Activated T-cell treated with anti-CD3 and anti-CD28 coated beads for 48 hours (primary cell): ENCODE measurements around the gene PPP4R2.

Source experiments
- DNase-seq: peaks from one replicate; pipeline ENCODE4 v3.0.0-alpha.2; 2020; ENCODE audit warnings: low read depth

The PPP4R2 gene

DNA sequence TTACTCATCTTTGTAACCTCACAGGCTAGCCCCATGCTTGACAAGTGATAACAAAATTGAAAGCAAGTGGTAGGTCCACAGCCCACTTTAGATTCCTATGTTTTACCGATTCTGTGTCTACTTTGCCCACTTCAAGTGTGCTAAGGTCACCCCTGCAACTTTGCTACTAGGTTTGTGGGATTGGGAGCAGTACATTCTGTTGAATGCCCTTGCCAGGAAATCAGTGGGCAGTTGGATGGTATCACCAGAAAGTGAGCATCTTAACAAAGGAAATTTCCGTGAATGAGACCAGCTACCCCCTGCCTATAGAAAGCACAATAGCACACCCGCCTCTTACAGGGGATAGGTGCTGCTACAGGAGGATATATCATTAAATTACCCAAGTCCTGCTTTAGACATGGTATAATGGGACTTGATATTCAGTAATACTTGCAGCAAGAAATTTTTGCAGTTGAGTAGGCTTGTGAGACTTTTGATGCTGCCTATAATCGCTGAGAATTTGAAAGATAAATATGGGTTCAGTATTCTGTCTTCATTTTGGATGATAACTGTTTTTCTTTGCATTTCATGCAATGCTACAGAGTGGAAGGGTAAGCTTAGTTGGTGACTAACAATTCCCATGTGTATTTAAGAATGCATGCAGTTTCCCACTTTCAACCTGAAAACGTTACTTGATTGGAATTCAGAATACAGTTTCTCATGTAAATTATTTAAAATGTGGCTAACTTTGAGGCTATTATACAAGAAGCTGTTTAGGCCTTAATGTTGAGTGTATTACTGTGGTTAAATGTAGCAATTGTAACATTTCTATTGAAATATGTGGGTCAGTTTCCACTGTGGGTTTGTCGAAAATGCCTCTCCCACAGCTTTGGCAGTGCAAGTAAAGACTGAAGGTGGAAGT is 74.3 kb downstream of the PPP4R2 start:
- no peak for DNase-seq

DNA sequence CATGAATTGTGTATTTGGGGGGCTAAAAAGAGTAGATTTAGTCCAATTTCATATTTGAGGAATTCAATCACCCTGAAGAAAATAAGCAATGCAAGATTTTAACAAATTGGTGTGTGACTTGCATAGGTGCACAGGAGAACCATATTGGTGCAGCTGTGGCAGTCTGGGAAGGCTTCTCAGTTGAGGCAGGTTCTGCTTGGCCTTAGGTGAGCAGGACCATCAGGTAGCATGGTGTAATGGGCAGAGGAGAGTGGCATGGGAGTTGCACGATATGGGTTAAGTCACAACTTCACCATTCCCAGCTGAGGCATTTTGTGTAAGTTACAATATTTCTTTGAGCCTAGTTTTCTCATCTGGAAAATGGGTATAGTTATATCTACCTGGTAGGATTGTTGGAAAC is 75.3 kb downstream of the PPP4R2 start:
- DNase-seq = no peak

DNA sequence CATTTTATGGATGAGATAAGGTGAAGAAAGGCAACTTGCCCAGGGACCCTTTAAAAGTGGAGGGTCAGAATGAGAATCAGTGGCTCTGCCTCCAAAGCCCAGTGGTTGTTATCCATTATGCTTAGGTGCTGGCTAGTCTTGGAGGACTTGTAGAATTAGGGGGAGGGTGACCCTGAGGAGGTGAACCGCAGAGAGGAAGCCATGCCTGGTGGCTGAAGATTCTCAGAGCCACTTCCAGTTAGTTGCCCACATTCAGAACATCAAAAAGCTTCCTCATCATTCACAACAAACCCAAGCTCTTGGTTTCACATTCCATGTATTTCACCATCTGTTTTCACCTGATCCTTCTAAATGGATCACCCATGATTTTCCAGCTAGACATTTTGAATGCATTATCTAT is 76.0 kb downstream of the PPP4R2 start:
- DNase-seq = no peak

DNA sequence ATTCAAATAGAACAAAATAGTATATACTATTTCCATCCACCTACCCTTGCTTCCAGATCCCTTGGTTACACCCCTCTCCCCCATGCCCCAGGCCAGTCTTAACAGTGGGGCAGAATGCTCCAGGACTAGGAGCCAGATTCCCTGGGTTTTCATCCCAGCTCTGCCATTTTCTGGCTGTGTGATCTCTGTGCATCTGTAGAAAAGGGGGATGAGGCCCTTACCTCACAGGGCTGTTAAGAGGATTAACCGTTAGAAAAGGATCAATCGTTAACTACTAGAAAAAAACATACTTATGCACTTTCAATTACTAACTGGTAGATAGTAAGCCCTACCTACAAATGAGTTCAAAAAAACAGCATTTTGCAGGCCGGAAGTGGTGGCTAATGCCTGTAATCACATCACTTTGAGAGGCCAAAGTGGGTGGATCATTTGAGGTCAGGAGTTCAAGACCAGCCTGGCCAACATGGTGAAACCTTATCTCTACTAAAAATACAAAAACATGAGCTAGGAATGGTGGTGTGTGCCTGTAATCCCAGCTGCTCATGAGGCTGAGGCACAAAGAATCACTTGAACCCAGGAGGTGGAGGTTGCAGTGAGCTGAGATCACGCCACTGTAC is 76.6 kb downstream of the PPP4R2 start:
- DNase-seq = no peak

DNA sequence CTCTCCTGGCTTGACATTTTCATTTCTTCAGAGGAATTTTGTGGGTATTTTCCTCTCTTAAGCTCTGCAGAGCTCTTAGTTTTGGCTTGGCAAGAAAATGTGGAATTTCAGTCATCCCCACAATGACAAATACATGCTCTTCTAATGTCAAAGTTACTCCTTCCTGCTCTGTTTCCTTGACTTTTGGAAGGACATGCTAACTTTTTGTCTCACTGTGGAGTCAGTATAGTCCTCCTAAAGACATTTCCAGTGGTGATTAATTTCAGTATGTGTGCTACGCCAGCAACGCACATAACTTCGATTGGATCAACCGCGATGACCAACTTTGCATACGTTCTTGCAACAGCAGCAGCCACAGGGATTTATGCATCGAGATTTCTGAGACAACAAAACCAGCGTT is 78.2 kb downstream of the PPP4R2 start:
- DNase-seq = no peak

DNA sequence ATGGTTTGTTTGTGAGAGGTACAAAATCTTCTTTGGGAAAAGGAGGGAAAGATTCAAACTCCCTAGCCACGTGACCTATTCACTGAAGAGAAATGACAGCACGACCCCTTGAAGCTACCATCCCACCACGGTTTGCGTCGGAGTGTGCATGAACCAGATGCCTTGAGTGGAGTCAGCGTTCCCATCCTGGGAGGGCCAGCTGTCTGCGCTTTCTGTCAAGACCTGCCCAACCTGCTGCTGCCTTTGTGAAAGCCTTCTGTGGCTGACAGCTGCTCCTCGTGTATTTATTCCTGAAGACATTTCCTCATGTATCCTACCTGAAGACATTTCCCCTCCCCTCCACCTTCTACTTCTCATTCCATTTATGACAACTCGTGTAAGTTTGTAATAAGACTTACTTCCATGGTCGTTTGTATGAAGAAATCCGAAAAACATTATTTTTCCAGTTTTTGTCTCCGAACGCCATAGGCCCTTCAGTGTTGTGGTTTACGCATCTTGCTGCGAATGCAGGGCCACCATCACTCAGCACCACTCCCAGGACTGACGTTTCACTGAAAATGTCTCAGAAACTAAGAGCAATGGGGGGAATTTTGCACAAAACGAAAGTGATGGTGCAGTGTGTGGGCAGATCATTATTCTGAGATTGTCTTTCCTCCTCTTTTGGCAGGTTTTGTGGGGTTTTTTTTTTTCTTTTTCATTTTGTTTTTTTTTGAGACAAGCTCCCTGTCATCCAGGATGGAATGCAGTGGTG is 83.8 kb downstream of the PPP4R2 start:
- no peak for DNase-seq

DNA sequence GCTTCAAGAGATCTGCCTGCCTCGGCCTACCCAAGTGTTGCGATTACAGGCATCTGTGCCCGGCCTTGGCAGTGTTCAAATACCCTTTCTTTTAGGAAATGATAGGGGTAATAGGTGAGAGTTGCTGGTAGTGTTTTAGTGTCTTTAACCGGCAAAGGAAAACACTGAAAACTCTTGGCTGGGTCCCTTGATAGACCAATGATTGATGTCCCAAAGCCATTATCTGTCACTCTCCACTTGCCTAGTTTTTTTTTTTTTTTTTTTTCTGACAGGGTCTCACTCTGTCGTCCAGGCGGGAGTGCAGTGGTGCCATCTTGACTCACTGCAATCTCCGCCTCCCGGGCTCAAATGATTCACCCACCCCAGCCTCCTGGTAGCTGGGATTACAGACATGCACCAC is 84.5 kb downstream of the PPP4R2 start:
- DNase-seq = no peak

DNA sequence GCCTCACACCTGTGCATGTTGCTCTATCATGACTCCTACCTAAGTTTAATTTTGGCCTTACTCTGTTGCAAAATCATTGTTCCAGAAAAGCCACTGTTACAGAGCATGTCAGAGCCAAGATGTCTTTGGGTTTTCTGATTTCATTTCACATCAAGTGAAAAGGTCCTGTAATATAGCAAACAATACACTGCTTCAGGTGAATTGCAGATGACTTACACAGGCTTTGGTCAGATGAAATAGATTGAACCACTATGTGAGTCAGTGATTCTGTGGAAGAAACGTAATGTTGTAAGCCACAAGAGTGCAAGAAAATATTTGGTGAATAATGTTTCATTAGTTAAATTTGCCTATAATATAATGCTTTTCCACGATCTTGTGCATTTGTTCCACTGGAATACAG is 87.6 kb downstream of the PPP4R2 start:
- no peak for DNase-seq

DNA sequence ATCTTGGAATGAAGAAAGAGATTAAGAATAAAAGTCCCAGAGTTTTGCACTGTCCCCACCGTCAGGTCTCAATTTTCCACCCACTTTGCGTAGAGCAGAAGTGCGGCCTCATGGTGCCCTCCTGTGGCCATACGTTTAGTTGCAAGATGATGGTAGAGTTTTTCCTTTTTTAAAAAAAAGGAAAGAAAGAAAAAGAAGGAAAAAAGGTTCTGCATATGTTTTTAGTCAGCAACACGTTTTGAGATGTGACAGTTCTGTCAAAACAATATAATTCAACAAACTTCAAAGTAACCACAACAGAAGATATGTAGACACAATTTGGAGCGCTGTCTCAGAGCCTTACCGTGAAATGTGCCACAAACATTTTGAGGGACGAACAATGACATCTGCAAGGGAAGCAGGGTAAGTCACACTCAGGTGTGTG is 89.5 kb downstream of the PPP4R2 start:
- DNase-seq = peak; percentile 13

DNA sequence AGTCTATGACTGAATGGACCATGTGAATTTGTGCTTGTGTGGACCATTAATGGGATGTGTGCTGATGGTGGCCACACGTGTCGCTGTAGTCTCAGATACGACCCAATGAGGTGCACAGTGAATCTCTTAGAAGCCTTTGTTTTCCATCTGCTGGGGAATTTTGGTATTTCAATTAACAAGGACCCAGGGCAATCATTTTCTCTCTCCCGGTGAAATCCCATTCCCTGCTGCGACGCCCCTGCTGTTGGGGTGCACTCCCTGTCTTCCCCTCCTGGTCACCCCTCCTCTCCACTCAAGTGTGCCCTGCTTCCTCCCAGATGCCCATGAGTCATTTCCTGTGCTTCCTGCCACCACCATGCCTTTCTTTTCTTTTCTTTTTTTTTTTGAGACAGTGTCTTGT is 97.5 kb downstream of the PPP4R2 start:
- no peak for DNase-seq

DNA sequence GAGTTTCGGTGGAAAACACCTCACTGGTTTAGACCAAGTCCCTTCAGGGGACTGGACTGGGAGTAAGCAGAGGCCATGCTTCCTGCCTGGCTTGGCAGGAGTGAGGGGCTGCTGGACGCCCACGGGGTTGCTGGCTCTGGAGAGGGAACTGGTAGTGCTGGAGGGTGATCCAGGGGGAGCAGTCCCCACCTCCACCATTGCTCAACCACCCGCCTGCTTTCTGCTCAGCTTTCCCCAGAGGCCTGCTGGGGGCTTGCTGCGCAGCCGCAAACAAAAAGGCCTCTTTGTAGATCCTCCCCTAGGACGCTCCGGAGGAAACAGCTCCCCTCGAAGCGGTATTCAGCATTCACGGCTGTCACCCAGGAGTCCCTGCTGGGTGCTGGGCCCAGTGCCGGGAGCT is 98.3 kb downstream of the PPP4R2 start:
- no peak for DNase-seq

DNA sequence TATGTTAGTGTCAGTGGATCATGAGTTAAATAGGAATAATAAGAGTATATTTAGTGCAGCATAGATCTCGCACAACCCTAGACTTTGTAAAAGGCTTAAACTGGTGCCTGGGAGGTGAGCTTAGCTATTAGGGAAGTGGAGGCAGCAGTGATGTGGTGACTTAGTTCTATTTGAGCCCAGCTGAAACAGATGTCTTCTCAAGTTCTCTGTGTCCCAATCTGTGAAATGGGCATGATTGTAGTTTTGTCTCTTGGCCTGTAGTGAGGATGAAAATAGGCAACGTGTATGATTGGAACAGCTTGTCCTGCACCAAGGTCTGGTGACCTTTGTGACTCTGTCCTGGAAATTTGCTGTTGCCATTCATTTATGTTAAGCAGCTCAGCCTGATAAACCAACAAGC is 99.6 kb downstream of the PPP4R2 start:
- DNase-seq = no peak

DNA sequence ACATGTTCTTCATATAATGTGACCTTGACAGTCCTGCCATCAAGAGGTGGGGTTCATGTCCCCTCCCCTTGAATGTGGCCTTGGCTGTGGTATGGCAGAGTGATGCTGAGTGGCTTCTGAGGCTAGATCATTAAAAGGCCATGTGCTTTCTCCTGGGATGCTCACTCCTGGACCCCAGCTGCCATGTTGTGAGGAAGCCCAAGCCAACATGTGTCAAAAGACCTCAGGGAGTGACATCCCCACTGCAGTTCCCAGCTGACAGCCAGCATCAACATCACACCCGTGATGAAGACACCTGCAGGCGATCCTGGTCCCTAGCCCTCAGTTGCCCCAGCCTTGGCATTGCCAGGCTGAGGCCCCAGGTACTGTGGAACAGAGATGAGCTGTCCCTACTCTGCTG is 101.4 kb downstream of the PPP4R2 start:
- no peak for DNase-seq

DNA sequence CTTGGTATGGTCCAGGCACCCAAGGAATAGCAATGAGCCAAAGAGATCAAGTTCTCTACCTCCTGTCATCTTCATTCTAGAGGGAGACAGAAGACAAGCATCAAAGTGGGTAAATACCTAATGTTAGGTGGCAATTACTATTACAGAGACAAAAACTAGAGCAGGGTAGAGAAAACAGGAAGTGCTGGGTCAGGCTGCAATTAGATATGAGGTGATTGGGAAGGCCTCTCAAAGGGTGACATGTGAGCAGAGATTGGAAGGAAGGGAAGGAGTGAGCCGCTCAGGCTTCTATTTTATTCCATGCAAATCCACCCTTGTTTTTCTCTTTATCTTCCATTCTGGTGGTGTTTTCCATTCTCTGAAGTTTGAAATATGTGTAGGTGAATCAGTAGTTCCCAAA is 102.3 kb downstream of the PPP4R2 start:
- DNase-seq = no peak

DNA sequence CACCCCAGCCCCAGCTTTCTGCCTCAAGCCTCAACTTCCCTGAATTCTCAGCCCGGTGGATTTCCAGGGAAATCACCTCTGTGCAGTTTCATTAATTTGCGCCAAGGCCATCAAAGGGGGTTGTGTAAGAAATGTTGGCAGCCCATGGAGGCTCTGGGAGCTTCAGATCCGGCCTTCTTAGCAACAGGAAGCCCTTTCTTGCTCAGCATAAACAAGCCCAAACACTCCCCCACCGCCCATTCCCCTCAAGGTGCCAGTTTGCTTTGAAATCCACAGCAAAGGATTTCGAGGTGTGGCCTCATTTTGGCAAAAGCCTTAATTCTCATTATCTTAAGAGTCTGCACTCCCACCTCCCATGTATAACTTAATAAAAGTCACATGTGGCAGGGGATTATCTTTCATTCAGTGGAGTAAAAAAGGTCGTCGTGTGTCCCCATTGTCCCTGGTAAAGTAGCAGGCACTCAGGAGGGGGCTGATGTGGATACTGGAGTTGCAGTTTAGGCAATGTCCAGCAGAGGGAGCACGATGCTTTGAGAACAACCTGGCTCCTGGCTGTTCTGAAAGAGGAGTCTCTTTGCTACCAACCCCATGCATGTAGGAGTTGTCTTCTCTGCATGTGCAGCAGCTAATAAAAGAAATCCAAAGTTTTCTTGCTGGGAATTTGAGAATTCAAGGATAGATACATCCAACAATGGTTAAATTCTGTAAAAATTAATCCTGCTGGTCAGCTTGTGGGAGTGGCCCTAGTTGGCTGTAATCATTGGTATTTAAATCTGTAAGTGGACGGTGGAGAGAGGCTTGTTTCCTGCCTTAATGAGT is 104.3 kb downstream of the PPP4R2 start:
- peak; percentile 64 for DNase-seq

DNA sequence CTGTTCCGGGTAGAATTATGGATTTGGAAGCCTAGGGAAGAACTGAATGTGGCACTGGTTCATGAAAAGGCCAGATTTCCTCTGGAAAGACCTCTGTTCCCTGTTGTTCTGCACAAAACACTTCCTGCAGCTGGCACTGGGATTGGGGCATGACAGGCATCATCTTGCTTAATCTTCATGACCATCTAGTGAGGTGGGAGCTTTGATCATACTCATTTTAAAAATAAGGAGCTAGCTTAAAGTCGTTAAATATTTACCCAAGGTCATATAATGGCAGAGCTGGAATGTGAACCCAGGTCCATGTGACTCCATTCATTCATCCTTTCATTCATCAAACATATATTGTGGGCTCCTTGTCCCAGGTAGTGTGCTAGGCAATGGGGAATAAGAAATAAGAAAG is 105.3 kb downstream of the PPP4R2 start:
- DNase-seq = no peak

DNA sequence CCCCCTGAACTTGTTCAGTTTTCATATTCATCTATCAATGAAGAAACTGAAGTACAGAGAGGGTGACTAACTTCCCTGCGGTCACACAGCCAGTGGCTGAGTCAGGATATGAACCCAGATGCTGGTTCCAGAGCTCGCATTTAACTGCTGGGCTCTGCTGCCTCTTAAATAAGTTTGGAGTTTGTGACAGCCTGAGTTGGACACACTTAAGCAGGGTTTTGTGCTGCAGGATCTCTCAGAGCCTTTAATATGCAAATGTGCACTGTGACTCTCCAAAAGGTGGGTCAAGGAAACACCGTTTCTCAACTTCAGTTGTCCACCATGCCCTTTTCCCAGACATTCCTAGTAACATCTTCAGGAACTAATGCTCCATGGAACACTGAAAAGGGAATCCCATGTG is 110.6 kb downstream of the PPP4R2 start:
- DNase-seq = no peak

DNA sequence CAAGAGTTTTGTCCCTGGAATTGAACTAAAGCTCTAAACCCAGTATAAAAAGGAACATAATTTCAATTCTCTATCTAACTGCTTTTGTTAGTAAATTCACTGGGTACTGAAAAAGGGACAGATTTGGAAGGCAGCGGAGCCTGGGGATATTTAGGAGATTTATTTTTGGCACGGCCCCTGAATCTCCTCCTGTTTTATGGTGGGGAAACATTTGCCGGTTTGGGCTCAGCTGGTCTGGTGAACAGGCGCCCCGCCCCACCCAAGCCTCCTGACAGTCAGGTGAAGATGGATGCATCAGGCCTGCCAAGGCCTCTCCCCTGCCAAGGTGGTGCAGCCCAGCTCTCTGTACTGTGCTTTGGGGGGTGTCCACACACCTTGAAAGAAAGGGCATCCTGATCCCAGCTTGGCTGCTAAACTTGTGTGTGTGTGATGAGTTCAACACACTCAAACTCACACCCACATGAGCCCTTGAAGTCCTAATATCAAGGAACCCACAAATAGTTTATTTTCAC is 111.1 kb downstream of the PPP4R2 start:
- DNase-seq = no peak

DNA sequence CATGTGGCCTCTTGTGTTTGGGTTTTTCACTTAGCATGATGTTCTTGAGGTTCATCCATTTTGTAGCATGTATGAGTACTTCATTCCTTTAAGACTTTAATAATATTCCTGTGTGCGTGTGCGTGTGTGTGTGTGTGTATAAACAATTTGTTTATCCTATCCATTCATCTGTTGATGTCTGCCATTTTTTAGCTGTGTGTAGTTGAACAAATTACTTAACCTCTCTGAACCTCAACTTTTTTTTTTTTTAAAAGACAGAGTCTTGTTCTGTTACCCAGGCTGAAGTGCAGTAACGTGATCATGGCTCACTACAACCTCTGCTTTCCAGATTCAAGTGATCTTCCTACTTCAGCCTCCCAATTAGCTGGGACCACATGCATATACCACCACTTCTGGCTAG is 112.1 kb downstream of the PPP4R2 start:
- no peak for DNase-seq

DNA sequence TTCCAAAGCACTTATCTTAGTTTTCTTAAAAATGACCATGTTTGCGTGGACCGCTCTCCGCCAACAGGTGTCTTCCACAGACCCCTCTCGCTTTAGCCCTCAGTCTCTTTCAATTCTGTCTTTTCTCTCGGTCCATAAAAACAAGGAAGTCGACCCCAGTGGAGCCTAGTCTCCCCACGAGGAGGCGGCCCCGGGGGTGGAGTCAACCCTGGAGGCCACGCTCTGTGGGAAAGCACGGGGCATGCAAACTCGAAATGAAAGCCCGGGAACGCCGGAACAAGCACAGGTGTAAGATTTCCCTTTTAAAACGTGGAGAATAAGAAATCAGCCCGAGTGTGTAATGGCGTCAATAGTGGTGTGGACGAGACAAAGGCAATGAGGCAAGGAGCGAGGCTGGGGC is 113.9 kb downstream of the PPP4R2 start:
- DNase-seq = no peak

DNA sequence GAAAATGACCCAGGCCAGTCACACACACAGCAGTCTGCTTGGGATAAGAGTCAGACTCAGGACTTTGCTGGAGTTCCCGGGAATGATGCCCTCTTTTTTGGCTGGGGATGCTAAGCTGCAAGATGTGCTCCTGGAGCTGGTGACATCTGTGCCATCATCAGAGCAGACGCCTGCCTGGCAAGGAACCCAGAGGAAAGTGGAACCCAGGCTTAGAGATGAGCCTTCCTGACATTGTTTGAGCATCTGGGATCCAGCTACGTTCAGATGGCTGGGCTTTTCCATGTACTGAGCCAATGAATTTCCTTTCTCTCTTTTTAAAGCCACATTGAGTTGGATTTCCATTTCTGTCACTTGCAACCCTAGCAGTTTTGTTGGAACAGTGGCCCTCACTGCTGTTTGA is 118.1 kb downstream of the PPP4R2 start:
- no peak for DNase-seq

DNA sequence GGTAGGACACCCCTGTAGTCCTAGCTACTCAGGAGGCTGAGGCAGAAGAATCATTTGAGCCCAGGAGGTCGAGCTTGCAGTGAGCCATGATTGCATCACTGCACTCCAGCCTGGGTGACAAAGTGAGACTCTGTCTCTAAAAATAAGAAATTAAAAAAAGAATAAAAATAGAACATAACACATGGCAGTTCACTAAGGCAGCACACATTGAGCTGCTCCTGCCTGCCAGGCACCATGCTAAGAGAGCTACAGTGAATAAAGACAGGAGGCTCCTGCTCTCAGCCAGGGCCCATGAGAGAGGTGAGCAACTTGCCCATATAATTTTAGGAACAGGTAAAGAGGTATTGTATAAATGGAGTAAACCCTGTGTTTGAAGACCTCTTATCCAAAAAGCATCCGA is 119.2 kb downstream of the PPP4R2 start:
- DNase-seq = no peak
